Lower leg skin (tissue), 3 donors: ENCODE results near the gene REXO4.

Experiments used
- CTCF ChIP-seq, 3 donors: fragments of 450-650 bp; IDR thresholded peaks; one replicate each; pipeline ENCODE4 v1.5.1; 2016; ENCODE audit warnings: antibody characterized with exemption in 3 of 3, mild to moderate bottlenecking in 3 of 3, moderate library complexity in 2 of 3
- POLR2A ChIP-seq, 2 donors: fragments of 450-650 bp; IDR thresholded peaks; one replicate each; pipeline ENCODE4 v1.6.1; 2016 to 2017; ENCODE audit warnings: antibody characterized with exemption in 2 of 2, mild to moderate bottlenecking in 1 of 2, moderate library complexity in 1 of 2

GRCh38 chr9:133430244-133430643, 12.4 kb upstream of the REXO4 start:
- TF ChIP-seq CTCF (IDR thresholded peaks at IDR 0.05) (no peak), POLR2A (IDR thresholded peaks at IDR 0.05) (no peak)
